WI38 (cell line): ENCODE results near the gene MAD1L1.
"Not testable (repeated sequence)": the region's sequence is repeated elsewhere in the genome, so short reads cannot be mapped to it uniquely, and the experiment has no call there.

Experiments
- H3K4me3 ChIP-seq: 2 replicates; pipeline ENCODE4 v1.5.1; 2011; ENCODE audit warnings: low read depth, mild to moderate bottlenecking, control low read depth, low read length
- TF ChIP-seq, protein P1 (sequence below): IDR thresholded peaks from 2 replicates; pipeline ENCODE4 v1.5.1; 2012; ENCODE audit warnings: low read depth, mild to moderate bottlenecking, control low read depth, low read length

MAD1L1 gene

DNA sequence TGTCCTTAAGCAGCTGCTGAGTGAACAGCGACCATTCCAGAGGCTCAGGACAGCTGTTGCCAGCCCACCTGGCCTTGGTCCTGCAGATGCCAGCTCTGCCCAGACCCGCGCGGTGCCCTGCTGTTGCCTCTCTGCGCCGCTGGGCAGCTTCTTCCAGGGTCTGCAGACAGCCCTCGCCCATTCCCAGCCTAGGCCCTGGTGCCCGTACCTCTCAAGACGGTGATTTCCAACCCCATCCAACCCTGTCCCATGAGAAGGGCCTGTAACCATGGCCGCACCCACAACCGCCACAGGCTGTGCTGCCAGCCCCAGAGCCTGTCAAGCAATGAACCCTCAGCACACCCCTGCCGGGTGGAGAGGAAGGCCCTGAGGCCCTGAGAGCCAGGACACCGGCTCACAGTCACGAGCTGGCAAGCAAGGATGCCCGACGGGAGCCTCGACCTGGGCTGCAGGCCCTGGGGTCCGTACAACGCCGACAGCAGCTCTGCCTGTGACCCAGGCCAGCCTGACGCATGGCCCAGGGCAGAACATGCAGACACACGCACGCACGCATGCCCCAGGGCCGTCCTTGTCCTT lies 231.9 kb downstream of the MAD1L1 start:
- H3K4me3 ChIP-seq: no peak overlapping the region
- TF ChIP-seq, protein P1, sequence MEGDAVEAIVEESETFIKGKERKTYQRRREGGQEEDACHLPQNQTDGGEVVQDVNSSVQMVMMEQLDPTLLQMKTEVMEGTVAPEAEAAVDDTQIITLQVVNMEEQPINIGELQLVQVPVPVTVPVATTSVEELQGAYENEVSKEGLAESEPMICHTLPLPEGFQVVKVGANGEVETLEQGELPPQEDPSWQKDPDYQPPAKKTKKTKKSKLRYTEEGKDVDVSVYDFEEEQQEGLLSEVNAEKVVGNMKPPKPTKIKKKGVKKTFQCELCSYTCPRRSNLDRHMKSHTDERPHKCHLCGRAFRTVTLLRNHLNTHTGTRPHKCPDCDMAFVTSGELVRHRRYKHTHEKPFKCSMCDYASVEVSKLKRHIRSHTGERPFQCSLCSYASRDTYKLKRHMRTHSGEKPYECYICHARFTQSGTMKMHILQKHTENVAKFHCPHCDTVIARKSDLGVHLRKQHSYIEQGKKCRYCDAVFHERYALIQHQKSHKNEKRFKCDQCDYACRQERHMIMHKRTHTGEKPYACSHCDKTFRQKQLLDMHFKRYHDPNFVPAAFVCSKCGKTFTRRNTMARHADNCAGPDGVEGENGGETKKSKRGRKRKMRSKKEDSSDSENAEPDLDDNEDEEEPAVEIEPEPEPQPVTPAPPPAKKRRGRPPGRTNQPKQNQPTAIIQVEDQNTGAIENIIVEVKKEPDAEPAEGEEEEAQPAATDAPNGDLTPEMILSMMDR: no peak

DNA sequence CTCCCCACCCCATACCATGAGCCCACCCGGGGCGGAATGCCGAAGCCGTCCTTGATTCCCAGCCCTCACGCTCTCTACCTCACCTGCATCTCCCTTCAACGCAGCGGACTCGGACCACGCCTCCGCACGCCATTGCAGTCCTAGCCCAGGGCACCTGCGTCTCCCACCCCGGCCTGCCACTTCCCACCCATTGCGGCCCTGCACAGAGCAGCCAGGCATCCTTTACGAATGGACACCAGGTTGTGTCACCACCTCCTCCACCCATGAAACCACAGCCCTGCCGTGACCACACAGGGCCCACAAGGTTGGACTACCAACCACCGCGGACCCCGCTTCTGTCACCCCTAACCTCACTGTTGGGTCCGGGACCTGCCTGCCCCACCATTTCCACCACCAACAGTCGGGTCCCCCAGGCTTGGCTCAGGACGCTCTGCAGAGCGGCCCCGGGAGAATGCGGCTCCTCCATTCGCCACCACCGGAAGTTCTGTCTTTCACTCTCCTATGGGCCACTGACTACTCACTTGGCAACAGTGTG lies 232.5 kb downstream of the MAD1L1 start:
- TF ChIP-seq, protein P1: no peak
- H3K4me3 ChIP-seq: no peak overlapping the region

DNA sequence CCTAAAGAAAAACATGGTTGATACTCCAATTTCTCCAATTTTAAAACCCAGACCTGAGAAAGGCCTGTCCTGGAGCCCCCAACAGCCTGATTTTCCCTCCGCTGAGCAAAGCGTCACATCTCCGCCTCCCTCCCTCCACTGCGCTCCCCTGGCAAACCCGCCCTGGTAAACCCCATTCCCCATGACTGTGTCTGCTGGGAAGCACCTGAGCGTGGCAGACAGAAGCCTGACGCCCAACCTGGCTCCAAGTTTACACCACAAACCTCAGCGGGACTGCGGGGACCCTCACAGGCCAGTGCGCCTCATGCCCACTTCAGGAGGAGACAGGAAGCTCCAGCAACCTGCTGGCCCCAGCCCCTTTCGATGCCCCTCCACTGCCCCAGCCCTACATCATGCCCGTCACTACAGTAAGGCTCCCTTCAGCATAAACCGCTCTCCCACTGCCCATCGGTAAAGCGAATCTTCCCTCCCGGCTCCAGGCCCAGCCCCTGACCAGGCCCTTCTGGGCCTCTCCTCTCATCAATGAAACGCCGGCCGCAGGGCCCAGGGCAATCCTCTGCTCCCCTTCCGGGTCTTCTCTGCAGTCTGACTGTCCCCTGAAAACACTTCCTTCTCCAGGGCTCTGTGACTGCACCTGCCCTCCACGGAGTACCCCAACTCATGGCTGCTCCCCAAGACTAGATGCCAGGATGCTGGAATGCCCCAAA lies 233.3 kb downstream of the MAD1L1 start:
- H3K4me3 ChIP-seq: no peak overlapping the region
- TF ChIP-seq, protein P1: no peak

DNA sequence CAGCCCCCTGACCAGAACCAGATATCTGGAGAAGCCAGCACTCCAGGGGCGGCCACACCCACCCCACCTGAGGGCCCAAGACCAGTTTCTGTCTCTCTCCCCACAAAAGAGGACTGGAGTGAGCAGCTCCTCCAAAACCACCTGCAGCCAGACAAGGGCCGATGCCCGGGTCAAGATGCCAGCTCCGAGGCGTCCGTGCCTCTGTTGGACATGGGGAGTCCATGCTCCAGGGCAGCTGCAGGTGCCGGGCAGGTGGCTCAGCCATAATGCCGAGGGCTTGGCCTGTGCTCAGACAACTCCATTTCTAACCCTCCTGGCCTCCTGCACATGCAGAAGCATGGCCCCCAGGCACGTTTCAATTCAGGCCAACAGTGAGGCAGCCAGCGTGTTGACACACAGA lies 234.6 kb downstream of the MAD1L1 start:
- TF ChIP-seq, protein P1: no peak
- no peak overlapping the region for H3K4me3 ChIP-seq

DNA sequence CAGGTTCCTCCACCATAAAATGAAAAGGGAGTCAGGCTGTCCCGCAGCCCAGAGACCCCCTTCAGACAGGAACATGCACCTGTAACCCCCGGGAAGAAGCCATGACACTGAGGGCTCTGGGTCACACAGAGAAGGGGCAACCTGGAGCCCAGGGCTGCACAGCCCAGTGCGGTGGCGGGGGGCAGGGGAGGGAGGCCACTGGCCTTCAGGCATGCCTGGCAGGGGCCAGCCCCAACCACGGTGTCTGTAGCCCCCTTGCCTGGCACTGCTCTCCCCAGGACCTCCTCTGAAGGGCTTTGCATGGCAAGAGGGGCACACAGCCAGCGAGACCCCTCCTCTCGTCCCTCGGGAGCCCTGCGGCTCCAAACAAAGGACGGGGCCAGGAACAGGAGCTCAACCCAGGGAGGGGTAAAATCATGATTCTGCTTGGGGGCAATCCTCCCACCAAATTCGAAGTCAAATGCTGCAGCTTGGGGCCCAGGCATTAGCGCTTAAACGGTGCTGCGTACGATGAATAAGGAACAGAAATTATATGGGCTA lies 235.1 kb downstream of the MAD1L1 start:
- no peak overlapping the region for H3K4me3 ChIP-seq
- TF ChIP-seq, protein P1: no peak

DNA sequence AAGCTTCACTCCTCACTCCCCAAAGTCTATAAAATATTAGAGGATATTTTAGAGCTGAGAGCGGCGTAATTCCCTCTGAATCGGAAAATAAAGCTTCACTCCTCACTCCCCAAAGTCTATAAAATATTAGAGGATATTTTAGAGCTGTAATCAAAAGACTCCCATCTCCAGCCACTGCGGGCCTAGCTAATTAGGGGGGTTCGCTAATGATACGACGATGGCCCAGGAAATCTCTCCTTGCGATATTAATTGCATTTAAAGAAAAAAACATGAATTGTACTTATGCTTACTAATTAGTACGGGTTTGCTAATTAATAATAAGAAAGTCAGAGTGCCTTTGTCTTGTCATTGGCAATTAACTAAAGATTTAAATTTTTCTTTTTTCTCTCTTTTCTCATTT lies 235.9 kb downstream of the MAD1L1 start:
- TF ChIP-seq, protein P1: no peak
- H3K4me3 ChIP-seq: no peak overlapping the region

DNA sequence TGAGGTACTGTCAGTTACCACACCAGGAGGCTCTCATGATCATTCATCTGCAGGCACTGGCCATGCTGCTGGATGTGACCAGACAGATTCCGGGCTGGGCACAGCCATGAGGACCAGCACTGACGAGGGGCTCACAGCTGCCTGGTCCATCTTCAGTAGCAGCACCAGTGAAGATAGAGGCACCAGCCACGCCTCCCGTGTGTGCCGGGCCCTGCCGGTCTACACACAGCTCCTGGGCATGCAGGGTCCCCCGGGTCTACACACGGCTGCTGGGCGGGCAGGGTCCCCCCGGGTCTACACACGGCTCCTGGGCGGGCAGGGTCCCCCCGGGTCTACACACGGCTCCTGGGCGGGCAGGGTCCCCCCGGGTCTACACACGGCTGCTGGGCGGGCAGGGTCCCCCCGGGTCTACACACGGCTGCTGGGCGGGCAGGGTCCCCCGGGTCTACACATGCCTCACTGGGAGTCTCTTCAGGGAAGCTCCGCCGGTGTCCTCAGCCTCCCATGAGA lies 236.8 kb downstream of the MAD1L1 start:
- not testable (repeated sequence) for H3K4me3 ChIP-seq
